HG02759 (cell line): Measurements from ENCODE around the gene PCDH18.
"Not testable (repeated sequence)": the region's sequence is repeated elsewhere in the genome, so short reads cannot be mapped to it uniquely, and the experiment has no call there.

Source experiments
- ATAC-seq: cut with Tn5 transposase; IDR thresholded peaks from one replicate; pipeline ENCODE4 v1.9.1; 2021; ENCODE audit warnings: mild to moderate bottlenecking, moderate library complexity; ENCODE audit not compliant: unreplicated experiment

Gene PCDH18

DNA sequence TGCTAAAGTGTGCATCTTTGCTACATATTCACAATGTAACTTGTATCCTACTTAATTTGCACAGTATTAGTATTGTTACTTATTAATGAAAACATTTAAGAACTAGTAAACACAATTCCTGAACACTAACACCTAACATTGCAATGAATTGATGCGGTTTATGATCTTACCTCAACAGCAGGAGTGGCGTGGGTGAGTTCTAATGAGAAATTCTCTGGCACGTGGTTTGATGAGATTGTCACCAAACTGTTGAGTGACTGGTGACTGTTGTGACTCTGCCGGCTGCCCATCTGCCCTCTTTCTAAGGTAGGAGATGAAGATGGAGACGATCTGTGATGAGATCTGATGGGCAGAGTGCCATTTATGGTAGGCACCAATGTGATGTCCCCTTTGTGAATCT is 2.9 kb downstream of the PCDH18 start:
- no peak for ATAC-seq

- ATAC-seq, result no peak
Observed at GRCh38 chr4:137528673-137529072, 3.6 kb downstream of the PCDH18 start.

DNA sequence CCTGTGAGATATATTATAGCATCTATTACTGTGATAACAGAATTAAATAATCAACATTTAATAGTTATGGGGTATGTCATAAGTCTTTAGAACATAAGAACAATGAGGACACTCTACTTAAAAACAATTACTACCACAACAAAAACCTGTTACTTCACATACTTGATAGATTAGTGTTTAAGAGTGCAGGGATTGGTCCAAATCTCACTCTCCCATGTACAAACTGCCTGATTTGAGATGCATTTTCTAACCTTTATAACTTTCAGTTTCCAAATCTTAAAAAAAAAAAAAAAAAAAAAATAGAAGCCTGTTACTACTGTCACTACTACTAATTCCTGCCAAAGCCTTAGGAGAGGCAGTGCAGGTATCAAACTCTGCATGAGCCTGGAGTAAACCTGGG is 5.6 kb downstream of the PCDH18 start:
- no peak for ATAC-seq

DNA sequence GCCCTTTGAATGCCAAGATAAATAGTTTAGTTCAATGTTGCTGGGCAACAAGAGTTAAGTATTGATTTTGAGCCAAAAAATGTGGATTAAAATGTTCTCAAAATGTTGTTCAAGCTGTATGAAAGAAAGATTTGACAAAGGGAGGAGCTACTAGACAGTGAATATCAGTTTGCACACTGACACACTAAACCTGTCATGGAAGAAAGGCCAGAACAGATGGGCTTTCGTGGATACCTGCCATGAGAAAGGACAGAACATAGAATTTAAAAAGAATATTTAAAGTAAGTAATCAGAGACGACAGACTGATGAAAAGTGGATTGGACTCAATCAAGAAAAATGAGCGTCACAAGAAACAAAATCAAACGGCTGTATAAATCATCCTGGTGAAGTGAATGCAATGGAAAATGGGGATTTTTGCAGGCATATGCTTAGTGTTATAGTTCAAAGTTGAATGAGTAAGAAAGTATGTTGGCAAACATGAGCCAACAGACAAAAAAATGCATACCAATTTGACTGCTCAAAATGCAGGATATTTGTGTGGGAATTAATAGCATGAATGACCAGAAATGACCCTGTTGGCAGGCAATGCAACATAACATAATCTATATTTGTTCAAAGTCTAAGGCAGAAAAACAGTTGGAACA is 7.4 kb downstream of the PCDH18 start:
- ATAC-seq, result no peak

DNA sequence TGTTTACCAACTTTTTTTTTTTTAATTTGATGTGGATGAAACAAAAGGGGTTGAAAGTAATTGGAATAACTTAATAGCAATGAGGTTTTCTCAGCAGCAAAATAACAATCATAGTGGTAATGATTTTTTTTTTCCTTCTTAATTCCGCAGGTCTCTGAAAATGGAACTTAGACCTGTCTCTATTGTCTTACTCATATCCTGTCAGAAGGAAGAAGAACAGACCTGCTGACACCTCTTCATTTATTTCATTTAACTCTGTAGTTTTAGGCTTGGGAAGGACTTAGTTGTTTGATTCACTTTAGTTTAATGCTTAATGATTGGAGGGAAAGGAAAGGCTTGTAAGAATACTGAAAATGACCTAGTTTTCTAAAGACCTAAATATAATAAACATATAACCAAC is 9.0 kb downstream of the PCDH18 start:
- no peak for ATAC-seq

GRCh38 chr4:137521053-137521452 is 11.2 kb downstream of the PCDH18 start:
- ATAC-seq, result no peak

- ATAC-seq, result no peak
Observed at GRCh38 chr4:137519406-137519805, 12.9 kb downstream of the PCDH18 start.

DNA sequence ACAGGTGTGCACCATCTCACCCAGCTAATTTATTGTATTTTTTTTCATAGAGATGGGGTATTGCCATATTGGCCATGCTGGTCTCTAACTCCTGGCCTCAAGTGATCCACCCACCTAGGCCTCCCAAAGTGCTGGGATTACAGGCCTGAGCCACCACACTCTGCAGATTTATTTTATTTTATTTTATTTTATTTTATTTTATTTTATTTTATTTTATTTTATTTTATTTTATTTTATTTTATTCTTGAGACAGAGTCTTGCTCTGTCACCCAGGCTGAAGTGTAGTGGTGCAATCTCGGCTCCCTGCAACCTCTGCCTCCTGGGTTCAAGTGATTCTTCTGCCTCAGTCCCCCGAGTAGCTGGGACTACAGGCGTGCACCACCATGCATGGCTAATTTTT is 15.0 kb downstream of the PCDH18 start:
- not testable (repeated sequence) for ATAC-seq

- ATAC-seq, result no peak
Observed at GRCh38 chr4:137514406-137515111, 17.7 kb downstream of the PCDH18 start.

DNA sequence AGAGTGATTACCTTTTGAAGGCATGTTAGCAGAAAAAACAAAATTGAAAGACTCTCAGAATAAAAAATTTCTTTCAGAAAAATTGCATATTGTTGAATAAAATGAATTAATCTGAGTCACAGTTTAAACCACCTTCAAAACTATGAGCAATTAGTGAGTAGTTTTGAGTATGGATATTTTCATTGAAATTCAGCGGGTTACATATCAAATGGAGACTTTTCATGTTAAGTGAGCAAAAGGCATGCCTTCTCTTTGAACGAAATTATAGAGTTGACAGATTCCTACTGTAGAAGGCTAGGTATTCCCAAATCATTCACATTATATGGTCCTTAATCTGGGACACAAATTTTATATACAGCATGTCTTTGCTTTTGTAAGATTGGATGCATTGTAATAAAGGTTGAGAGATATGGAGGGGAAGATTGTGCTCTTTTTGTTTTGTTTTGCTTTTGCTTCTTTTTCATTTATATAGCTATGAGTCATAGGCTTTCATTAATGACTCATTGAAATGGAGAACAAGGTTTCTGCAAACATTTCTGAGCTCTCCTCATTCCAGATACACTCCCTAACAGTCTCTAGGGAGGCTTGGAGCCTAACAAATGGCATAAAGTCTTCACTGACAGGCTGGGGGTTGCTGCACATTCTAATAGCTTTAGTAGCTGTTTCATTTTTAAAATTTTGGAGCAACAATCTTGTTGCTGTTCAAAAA is 21.6 kb downstream of the PCDH18 start:
- no peak for ATAC-seq

DNA sequence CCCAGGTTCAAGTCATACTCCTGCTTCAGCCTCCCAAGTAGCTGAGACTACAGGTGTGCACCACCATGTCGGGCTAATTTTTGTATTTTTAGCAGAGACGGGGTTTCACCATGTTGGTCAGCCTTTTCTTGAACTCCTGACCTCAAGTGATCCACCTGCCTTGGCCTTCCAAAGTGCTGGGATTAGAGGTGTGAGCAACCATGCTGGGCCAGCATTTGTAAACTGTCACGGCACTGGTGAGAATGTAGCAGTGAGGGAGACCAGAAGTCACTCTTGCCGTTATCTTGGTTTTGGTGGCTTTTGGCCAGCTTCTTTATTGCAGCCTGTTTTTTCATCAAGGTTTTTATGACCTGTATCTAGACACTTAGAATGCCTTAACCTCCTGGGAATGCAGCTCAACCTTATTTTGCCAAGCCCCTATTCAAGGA is 22.4 kb downstream of the PCDH18 start:
- no peak for ATAC-seq

- no peak for ATAC-seq
Observed at GRCh38 chr4:137502339-137503129, 29.8 kb downstream of the PCDH18 start.

- ATAC-seq, result not testable (repeated sequence)
Observed at GRCh38 chr4:137496267-137496666, 36.0 kb downstream of the PCDH18 start.

DNA sequence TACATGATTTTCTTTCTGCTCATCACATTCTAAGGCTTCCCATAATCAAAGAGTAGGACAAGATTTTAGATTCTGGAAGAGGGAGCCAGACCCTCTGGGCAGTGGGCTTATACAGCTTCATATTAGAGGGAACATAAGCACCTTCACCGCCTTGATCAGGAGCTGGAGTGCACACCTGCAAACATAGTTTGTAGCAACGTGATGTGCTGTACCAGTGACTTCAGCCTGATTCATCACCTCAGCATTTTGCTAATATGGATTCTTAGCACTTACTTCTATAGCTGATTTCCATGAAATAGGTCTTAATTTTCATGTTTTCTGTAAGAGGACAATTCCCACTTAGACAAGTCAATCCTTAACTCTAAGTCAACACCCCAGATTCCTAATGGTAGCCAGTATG is 36.7 kb downstream of the PCDH18 start:
- no peak for ATAC-seq

DNA sequence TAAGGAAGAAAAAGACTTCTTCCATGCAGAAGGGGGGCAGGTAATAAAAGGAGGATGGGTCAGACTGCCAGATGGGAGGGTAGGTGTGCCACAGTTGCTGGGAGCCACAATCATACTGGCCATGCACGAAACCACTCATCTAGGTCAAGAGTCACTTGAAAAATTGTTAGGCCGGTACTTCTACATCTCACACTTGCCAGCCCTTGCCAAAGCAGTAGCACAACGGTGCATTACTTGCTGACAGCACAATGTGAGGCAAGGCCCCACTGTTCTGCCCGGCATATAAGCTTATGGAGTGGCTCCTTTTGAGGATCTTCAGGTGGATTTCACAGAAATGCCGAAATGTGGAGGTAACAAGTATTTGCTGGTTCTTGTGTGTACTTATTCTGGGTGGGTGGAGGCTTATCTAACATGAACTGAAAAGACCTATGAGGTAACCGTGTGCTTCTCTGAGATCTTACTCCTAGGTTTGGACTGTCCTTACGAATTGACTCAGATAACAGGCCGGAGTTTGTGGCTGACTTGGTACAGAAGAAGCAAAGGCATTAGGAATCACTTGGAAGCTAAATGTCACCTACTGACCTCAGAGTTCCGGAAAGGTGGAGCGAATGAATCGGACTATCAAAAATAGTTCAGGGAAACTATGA is 48.9 kb downstream of the PCDH18 start:
- ATAC-seq, result not testable (repeated sequence)

DNA sequence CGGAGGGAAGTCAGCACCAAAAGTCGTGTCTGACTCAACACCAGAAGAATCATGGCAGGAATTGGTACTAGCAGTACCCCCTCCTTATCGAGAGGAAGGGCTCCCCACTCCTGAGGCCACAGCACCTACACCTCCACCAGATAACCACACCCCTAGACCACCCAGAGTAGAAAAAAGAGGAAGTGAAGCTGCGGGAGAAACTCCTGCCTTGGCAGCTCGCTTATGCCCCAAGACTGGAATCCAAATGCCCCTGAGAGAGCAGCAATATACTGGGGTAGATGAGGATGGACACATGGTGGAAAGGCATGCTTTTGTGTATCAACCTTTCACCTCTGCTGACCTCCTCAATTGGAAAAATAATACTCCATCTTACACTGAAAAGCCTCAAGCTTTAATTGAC is 52.6 kb downstream of the PCDH18 start:
- ATAC-seq, result not testable (repeated sequence)

DNA sequence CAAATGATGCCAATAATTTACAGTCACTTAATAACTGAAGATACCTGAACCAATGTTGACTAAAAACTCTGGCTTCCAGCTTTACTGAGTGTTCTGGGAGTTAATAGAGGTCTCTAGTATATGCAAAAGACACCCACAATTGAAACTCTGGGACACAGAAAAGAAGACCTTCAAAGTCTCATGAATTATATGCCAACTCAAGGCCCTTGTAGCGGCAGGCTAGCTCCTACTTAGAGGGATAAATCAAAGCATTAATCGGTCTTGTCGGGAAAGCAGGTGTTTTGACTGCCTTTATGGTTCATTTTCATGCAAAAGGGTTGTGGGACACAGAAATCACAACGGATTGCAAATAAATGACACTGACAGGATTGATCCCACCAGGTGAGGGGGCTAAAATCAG is 55.9 kb downstream of the PCDH18 start:
- no peak for ATAC-seq

DNA sequence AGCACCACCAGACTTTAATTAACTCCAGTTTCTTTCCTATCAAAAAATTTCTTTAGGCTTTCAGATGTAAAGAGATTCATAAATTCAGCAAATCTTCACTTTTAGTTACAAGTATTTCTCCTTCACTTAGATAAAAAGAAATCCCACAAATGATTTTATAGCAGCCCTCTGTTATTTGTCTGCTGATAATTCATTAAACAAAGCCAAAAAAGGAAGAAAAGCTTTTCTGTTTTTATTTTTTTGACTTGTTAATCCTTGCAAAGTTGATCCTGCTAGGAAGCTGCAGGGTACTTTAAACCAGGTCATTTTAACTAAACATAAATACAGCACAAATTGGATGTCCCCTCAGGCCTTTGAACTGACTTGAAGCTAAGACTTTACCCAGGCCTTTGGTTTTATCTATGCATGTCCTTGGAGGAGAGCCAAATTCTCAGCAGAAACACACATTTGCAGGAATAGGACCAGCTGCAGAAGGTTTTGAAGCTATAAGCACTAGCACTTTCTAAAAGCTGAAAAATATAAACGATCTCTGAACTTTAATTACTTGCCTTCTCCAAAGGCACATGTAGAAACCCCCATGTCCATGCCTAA is 57.5 kb downstream of the PCDH18 start:
- no peak for ATAC-seq

GRCh38 chr4:137471895-137472294 is 60.4 kb downstream of the PCDH18 start:
- no peak for ATAC-seq

DNA sequence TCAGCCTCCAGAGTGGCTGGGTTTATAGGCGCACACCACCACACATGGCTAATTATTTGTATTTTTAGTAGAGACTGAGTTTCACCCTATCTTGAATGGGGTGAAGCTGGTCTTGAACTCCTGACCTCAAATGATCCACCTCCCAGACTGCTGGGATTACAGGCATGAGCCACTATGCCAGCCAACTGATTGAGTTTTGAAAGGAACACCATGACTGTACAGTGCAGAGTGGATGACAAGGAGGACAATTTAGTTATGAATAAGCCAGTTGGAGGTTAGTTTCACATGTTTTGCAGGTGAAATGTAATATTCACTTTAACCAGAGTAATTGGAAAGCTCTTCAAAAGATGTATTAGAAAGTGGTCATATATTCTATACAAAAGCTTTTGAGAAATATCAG is 60.8 kb downstream of the PCDH18 start:
- ATAC-seq, result no peak
